SK-N-SH treated with all-trans-retinoic acid at 6 μM for 48 hours (cell line): Measurements from ENCODE around the gene TMEM106A.
"Not testable (repeated sequence)": the region's sequence is repeated elsewhere in the genome, so short reads cannot be mapped to it uniquely, and the experiment has no call there.

Source experiments
- ARNTL ChIP-seq: fragments of 450-650 bp; formaldehyde crosslinking; IDR thresholded peaks from 2 replicates; pipeline ENCODE4 v1.5.0; 2020; ENCODE audit warnings: low read depth, mild to moderate bottlenecking, moderate library complexity, borderline replicate concordance
- ESRRG ChIP-seq: fragments of 250-450 bp; sonication (Bioruptor Pico); IDR thresholded peaks from 2 replicates; pipeline ENCODE4 v1.6.1; 2021; ENCODE audit warnings: mild to moderate bottlenecking
- OSR1 ChIP-seq: fragments of 250-450 bp; sonication (Bioruptor Pico); IDR thresholded peaks from 2 replicates; pipeline ENCODE4 v1.8.0; 2022; ENCODE audit warnings: moderate library complexity, mild to moderate bottlenecking, inconsistent platforms
- POU6F1 ChIP-seq: fragments of 250-450 bp; sonication (Bioruptor Pico); IDR thresholded peaks from 2 replicates; pipeline ENCODE4 v1.8.0; 2021; ENCODE audit warnings: low read depth, mild to moderate bottlenecking, moderate library complexity, borderline replicate concordance
- SNAI2 ChIP-seq: fragments of 250-450 bp; sonication (Bioruptor Pico); IDR thresholded peaks from 2 replicates; pipeline ENCODE4 v1.5.0; 2020; ENCODE audit warnings: mild to moderate bottlenecking, moderate library complexity
- ZFP3 ChIP-seq: fragments of 250-450 bp; sonication (Bioruptor Pico); IDR thresholded peaks from 2 replicates; pipeline ENCODE4 v1.5.0; 2020; ENCODE audit warnings: mild to moderate bottlenecking, moderate library complexity
- ZFP30 ChIP-seq: fragments of 450-650 bp; formaldehyde crosslinking; IDR thresholded peaks from 2 replicates; pipeline ENCODE4 v1.5.0; 2022; ENCODE audit warnings: mild to moderate bottlenecking, moderate library complexity

GRCh38 chr17:43246456-43246855, 34.8 kb downstream of the TMEM106A start:
- TF ChIP-seq ZFP3; ARNTL; OSR1 (CRISPR knock-in tag); SNAI2 (CRISPR knock-in tag); ZFP30 (CRISPR knock-in tag); ESRRG; POU6F1 (CRISPR knock-in tag): not testable (repeated sequence)
